Activated CD8-positive, alpha-beta memory T cell treated with anti-CD3 and anti-CD28 coated beads, Interleukin-2, amount 50 U/mL, for 1 hour (primary cell): ENCODE results near the gene OTUD5.
"Not testable (repeated sequence)": the region's sequence is repeated elsewhere in the genome, so short reads cannot be mapped to it uniquely, and the experiment has no call there.

Source experiments
- DNase-seq: peaks from one replicate; pipeline ENCODE4 v3.0.0-alpha.2; 2020; ENCODE audit errors: extremely low read depth

Gene OTUD5

DNA sequence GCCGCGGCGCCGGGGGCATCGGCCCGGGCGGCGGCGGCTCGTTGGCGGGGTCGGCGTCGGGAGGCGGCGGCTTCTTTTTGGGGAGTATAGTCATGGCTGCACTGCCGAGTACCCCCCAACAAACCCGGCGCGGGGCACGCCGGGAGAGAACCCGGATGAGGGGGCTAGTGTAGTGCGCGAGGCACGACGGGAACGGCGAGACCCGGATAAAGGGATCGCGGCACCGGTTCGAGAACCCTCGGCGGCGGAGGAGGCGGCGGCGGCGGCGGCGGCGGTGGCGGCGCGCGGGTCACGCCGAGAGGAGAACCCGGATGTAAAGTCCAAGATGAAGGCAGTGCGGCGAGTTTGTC lies at the start of gene OTUD5:
Gene OTUD5 (minus strand): TSS at position 131 of the 350 bp plus-strand sequence. CDS start 37 bp downstream, at position 94.
- peak; percentile 49 for DNase-seq

- DNase-seq, result no peak
Observed at GRCh38 chrX:49003696-49004095, 46.3 kb upstream of the OTUD5 start.

DNA sequence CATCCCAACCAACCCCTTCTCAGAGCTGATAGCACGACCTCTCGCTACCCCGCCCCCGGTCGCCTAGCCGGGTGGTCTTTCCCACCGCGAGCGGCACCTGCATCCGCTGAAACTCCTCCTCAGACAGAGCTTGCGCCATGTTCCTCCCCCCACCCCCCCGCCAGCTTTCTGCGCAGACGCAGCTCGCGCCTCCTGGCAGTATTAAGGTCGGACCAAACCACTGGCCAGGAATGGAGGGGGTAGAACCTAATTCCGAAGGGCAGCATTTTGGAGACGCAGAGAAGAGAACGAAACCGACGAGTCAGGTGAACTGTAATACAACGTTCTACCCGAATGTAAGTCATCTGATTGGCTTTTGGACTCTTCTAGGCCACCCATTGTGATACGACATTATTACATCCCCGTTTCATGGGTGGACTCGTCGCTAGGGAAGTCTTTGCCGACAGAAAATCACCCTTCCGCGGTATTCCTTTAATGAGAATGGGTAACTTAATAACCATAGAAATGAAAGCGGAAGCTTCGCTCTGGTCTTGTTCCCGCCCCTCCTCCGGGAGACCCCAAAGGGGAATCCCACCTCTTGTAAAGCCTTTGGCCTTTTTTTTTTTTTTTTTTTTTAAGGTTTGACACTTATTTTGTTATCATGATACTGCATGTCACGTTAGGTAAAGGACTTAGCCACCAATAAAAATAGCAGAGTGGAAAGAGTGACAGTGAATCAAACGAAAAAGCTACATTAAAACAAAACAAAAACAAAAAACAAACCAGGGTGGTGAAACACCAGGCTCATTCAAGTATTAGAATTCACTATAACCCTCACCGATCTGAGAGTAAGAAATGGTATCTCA lies 44.9 kb upstream of the OTUD5 start, which contains the start of gene GRIPAP1:
Gene GRIPAP1 (minus strand): TSS at position 174 of the 845 bp plus-strand sequence. CDS start 35 bp downstream, at position 139.
- DNase-seq, result peak; percentile 68

GRCh38 chrX:49001521-49002090 lies 44.2 kb upstream of the OTUD5 start:
- DNase-seq, result peak; percentile 42

DNA sequence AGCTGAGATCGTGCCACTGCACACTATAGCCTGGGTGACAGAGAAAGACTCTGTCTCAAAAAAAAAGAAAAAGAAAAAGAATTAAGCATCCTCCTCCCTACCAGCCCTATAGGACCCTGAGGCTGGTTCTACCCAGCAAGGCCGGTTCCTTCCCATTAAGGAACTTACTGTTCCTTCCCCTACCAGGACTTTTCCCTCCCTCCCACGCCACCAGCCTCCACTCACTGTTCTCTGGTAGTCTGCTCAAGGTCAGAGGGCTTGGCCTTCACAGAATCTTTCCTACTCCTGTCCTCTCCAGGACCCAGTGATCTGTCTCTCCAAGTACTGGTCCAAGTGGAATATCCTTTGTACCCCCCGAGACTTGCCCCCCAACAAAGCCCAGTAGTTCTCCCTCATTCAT lies 43.2 kb upstream of the OTUD5 start:
- DNase-seq, result no peak

DNA sequence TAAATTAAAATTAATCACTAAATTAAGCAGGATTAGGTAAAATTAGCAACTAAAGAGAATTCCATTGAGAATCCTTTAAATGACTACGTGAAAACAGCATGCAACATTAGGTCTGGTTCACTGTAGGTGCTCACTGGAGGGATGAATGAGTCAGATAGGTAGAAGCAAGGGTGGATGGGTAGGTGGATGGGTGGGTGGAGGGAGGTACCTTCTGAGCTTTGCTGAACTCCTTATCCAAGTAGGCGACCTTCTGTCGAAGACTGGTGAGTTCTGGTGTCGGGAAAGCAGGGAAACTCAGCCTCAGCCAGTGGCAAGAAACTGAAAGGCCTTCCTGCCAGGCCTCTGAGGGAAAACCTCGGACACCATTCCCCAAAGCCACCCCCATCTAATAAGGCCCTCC lies 41.6 kb upstream of the OTUD5 start:
- no peak for DNase-seq

- DNase-seq, result no peak
Observed at GRCh38 chrX:48998391-48998790, 41.0 kb upstream of the OTUD5 start.

GRCh38 chrX:48997865-48998264 lies 40.5 kb upstream of the OTUD5 start:
- DNase-seq, result no peak

- no peak for DNase-seq
Observed at GRCh38 chrX:48997455-48997854, 40.0 kb upstream of the OTUD5 start.

DNA sequence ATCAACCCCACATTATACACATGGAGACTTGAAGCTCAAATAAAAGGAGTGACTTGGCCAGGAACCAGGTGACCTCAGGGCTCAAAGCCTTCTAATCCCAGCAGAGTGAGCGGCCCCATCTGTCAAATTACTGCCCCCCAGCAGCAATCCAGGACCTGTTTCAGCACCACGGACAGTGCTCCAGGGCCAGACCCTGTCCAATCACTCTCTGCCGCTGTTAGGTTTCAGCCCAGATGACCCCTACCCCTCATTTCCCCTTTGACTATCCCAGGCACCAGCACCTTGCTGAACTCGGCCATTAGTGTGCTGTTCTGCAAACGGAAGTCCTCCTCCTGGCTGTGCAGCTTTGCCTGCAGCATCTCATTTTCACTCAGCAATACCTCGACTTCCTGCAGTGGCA lies 39.6 kb upstream of the OTUD5 start:
- DNase-seq, result no peak

GRCh38 chrX:48992341-48992740 lies 34.9 kb upstream of the OTUD5 start:
- no peak for DNase-seq

DNA sequence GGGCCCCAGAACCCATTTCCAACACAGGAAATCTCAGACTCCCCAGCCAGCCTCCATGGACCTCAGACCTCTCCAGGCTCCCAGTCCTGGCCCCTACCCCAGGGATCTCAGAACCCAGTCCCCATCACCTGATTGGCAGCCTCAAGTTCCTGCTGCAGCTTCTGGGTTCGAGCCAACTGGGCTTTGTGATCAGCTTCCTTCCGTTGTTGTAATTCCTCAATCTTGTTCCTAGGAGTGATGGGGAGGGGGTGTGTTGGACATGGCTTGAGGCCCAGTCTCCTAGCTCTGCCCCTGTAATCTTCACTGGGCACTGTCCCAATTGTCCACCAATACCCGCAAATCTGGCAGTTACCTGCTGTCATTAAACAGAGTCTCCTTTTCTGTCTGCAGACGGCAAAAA lies 32.1 kb upstream of the OTUD5 start:
- DNase-seq, result no peak

DNA sequence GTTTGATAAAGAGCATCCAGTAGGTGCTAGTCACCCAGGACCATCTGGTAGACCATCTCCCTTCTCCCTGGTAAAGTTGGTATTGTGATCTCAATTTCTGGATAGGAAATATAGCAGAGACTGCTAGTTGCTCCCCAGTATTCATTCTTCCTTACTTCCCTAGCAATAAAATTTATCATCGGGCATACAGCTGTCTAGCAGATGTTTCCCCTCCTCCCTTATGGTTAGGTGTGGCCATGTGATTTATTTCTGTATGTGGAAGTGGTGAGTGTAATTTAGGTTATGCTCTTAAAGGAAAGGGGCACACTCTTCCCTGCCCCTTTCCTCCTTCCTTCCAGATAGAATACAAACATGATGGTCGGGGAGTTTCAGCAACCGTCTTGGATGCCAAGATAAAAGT lies 26.5 kb upstream of the OTUD5 start:
- DNase-seq, result no peak

GRCh38 chrX:48983081-48983480 lies 25.7 kb upstream of the OTUD5 start:
- DNase-seq, result no peak

- DNase-seq, result no peak
Observed at GRCh38 chrX:48981178-48981577, 23.8 kb upstream of the OTUD5 start.

DNA sequence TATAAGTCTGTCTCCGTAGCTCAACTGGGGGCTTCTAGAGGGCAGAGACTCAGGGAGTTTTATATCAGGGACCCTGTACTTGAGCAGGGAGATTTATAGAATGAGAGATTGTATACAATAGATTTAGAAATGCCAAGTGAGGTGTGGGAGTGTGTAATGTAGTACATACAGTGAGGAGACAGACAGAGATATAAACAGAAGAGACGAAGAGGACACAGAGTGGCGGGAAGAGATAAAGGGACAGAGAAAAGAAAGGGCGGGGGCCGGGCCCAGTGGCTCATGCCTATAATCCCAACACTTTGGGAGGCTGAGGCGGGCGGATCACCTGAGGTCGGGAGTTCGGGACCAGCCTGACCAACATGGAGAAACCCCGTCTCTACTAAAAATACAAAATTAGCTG lies 22.9 kb upstream of the OTUD5 start:
- not testable (repeated sequence) for DNase-seq

GRCh38 chrX:48978226-48978625 lies 20.8 kb upstream of the OTUD5 start:
- no peak for DNase-seq

DNA sequence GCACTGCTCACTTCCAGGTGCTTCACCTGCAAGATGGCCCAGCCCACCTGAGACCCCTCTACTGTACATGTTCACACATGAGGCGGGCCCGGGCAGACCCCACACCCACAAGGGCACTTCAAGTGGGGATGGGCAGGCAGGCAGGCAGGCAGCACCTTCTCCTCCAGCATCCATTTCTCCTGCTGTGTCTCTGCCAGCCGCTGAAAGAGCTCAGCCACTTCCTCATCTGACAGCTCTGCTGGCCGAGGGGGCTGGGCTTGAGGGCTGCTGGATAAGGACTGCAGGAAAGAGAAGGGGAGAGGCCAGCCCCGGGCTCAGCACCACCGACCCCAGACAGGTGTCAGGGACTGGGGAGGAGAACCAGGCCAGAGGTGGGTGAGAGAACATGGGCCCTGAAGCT lies 18.7 kb upstream of the OTUD5 start:
- DNase-seq, result no peak

- no peak for DNase-seq
Observed at GRCh38 chrX:48975541-48975940, 18.1 kb upstream of the OTUD5 start.

GRCh38 chrX:48975041-48975440 lies 17.6 kb upstream of the OTUD5 start:
- DNase-seq, result no peak

GRCh38 chrX:48974574-48974973 lies 17.2 kb upstream of the OTUD5 start:
- DNase-seq, result no peak

DNA sequence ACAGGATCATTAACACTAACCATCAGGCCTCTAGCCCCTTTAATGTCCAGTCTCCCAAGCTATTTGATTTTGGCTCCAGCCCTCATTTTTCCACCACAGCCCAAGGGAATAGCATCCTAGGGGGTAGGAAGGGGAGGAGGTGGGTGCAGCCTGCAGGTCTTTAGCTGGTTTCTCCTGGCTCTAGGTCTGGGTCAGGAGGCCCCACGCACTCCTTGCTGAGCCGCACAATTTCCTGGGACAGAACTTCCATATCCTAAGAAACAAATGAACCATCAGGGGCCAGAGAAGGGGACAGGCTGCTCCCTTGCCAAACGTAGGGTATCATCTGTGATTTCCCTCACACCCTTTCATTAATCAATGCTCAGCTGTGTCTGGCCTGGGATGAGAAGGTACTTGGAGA lies 16.6 kb upstream of the OTUD5 start:
- no peak for DNase-seq
